HFFc6 (cell line): ENCODE measurements around the gene NUP160. TPM values are rescaled to one million over a fixed set of nuclear protein-coding genes. Genes with fewer than 3 reads are reported as not detected.
"Not testable (repeated sequence)": the region's sequence is repeated elsewhere in the genome, so short reads cannot be mapped to it uniquely, and the experiment has no call there.

Source experiments
- DNase-seq: peaks from one replicate; pipeline ENCODE4 v3.0.0-alpha.2; 2018
- H3K27ac Mint-ChIP-seq: 2 replicates; pipeline ENCODE4 v1.8.0; 2020; ENCODE audit warnings: mild to moderate bottlenecking, mixed read lengths
- H3K27me3 Mint-ChIP-seq: 2 replicates; pipeline ENCODE4 v1.8.0; 2021; ENCODE audit warnings: mild to moderate bottlenecking, moderate library complexity, mixed read lengths; ENCODE audit not compliant: insufficient read depth
- H3K36me3 Mint-ChIP-seq: 2 replicates; pipeline ENCODE4 v1.8.0; 2021; ENCODE audit warnings: low read depth, mixed read lengths
- H3K4me1 Mint-ChIP-seq: 2 replicates; pipeline ENCODE4 v1.8.0; 2020; ENCODE audit warnings: low read depth, mixed read lengths
- H3K4me3 Mint-ChIP-seq: 2 replicates; pipeline ENCODE4 v1.8.0; 2020; ENCODE audit warnings: mild to moderate bottlenecking, moderate library complexity, mixed read lengths
- H3K9me3 Mint-ChIP-seq: 2 replicates; pipeline ENCODE4 v1.8.0; 2020; ENCODE audit warnings: mild to moderate bottlenecking, mixed read lengths
- long read RNA-seq: library from polyadenylated mRNA; unstranded; transcript quantifications from one replicate; pipeline ENCODE4 v2.0.0, GENCODE V29; 2019
- total RNA-seq, 6 experiments: library from RNA; stranded (reverse); fragmentation: NEBNext Ultra II Directional; extraction: Animal tissue kit (Norgen Biotek cat#: 25700); gene quantifications; 2 replicates in 1 of 6; 3 replicates in 5 of 6; pipeline ENCODE4 v1.2.3, GENCODE V29; 2021
- TF ChIP-seq, protein P1 (sequence below): fragments of 200-600 bp; sonication (generic); IDR thresholded peaks from 2 replicates; pipeline ENCODE4 v1.5.0; 2021; ENCODE audit warnings: antibody characterized with exemption, mild to moderate bottlenecking

Gene NUP160, protein sequence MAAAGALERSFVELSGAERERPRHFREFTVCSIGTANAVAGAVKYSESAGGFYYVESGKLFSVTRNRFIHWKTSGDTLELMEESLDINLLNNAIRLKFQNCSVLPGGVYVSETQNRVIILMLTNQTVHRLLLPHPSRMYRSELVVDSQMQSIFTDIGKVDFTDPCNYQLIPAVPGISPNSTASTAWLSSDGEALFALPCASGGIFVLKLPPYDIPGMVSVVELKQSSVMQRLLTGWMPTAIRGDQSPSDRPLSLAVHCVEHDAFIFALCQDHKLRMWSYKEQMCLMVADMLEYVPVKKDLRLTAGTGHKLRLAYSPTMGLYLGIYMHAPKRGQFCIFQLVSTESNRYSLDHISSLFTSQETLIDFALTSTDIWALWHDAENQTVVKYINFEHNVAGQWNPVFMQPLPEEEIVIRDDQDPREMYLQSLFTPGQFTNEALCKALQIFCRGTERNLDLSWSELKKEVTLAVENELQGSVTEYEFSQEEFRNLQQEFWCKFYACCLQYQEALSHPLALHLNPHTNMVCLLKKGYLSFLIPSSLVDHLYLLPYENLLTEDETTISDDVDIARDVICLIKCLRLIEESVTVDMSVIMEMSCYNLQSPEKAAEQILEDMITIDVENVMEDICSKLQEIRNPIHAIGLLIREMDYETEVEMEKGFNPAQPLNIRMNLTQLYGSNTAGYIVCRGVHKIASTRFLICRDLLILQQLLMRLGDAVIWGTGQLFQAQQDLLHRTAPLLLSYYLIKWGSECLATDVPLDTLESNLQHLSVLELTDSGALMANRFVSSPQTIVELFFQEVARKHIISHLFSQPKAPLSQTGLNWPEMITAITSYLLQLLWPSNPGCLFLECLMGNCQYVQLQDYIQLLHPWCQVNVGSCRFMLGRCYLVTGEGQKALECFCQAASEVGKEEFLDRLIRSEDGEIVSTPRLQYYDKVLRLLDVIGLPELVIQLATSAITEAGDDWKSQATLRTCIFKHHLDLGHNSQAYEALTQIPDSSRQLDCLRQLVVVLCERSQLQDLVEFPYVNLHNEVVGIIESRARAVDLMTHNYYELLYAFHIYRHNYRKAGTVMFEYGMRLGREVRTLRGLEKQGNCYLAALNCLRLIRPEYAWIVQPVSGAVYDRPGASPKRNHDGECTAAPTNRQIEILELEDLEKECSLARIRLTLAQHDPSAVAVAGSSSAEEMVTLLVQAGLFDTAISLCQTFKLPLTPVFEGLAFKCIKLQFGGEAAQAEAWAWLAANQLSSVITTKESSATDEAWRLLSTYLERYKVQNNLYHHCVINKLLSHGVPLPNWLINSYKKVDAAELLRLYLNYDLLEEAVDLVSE (N-terminal part only)
- 10 to 100 TPM; 18.1 to 23.1 (median 20.0) TPM for total RNA-seq
- long read RNA-seq, full-length matches to known transcripts: 3 of 15 reads
- long read RNA-seq, partial matches to known transcripts: 10 of 15 reads
- long read RNA-seq, other reads (novel, unspliced or antisense): 2 of 15 reads

GRCh38 chr11:47847892-47848699 is at the start of gene NUP160:
TSS of gene NUP160 (minus strand) at chr11:47848350. CDS start at chr11:47848318, 32 bp downstream.
- no peaks in the 10 kb centered on the region for H3K9me3 Mint-ChIP-seq
- H3K4me1 Mint-ChIP-seq: peaks cover 46% of the 10 kb centered on the region
- H3K36me3 Mint-ChIP-seq: peaks cover 16% of the 10 kb centered on the region
- H3K27ac Mint-ChIP-seq: peak within 1 kb of the TSS; percentile 90
- H3K27me3 Mint-ChIP-seq: no peaks in the 10 kb centered on the region; the same call in 1 of the 2 replicates
- TF ChIP-seq, protein P1, sequence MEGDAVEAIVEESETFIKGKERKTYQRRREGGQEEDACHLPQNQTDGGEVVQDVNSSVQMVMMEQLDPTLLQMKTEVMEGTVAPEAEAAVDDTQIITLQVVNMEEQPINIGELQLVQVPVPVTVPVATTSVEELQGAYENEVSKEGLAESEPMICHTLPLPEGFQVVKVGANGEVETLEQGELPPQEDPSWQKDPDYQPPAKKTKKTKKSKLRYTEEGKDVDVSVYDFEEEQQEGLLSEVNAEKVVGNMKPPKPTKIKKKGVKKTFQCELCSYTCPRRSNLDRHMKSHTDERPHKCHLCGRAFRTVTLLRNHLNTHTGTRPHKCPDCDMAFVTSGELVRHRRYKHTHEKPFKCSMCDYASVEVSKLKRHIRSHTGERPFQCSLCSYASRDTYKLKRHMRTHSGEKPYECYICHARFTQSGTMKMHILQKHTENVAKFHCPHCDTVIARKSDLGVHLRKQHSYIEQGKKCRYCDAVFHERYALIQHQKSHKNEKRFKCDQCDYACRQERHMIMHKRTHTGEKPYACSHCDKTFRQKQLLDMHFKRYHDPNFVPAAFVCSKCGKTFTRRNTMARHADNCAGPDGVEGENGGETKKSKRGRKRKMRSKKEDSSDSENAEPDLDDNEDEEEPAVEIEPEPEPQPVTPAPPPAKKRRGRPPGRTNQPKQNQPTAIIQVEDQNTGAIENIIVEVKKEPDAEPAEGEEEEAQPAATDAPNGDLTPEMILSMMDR: peak; percentile 27; the same call in 1 of the 2 replicates
- peak within 1 kb of the TSS; percentile 99 for H3K4me3 Mint-ChIP-seq
- DNase-seq: peak; percentile 27

- DNase-seq: no peak
- no peak overlapping the region for H3K27ac Mint-ChIP-seq
- no peaks in the 10 kb centered on the region for H3K9me3 Mint-ChIP-seq
- H3K36me3 Mint-ChIP-seq: no peaks in the 10 kb centered on the region
- TF ChIP-seq, protein P1: no peak
- H3K4me1 Mint-ChIP-seq: no peaks in the 10 kb centered on the region
- no peak overlapping the region for H3K4me3 Mint-ChIP-seq
- H3K27me3 Mint-ChIP-seq: peaks cover 1% of the 10 kb centered on the region
These were observed 48.0 kb upstream of the NUP160 start for GRCh38 chr11:47896199-47896598.

- Mint-ChIP-seq H3K4me1 (no peaks in the 10 kb centered on the region), H3K27me3 (peaks cover 1% of the 10 kb centered on the region), H3K4me3 (no peak overlapping the region), H3K36me3 (no peaks in the 10 kb centered on the region), H3K27ac (no peak overlapping the region), H3K9me3 (no peaks in the 10 kb centered on the region)
- DNase-seq: no peak
- TF ChIP-seq, protein P1: no peak
These were observed 46.9 kb upstream of the NUP160 start for GRCh38 chr11:47895035-47895434.

GRCh38 chr11:47892546-47893276 is 44.6 kb upstream of the NUP160 start:
- not testable (repeated sequence) for DNase-seq, H3K9me3 Mint-ChIP-seq, H3K36me3 Mint-ChIP-seq, H3K4me1 Mint-ChIP-seq, H3K27ac Mint-ChIP-seq, H3K27me3 Mint-ChIP-seq, H3K4me3 Mint-ChIP-seq

GRCh38 chr11:47891886-47892285 is 43.7 kb upstream of the NUP160 start:
- DNase-seq: no peak
- Mint-ChIP-seq H3K9me3 (no peaks in the 10 kb centered on the region), H3K4me3 (no peak overlapping the region), H3K36me3 (no peaks in the 10 kb centered on the region), H3K4me1 (no peaks in the 10 kb centered on the region), H3K27ac (no peak overlapping the region), H3K27me3 (no peaks in the 10 kb centered on the region; the same call in 1 of the 2 replicates)
- TF ChIP-seq, protein P1: no peak
